WTC11 (cell line): ENCODE measurements around the gene ID3.

Experiments
- CTCF ChIP-seq: fragments of 200-600 bp; IDR thresholded peaks from 2 replicates; pipeline ENCODE4 v1.8.0; 2022; ENCODE audit warnings: antibody characterized with exemption
- ESRRA ChIP-seq: sonication (generic); formaldehyde crosslinking; IDR thresholded peaks from 2 replicates; pipeline ENCODE4 v1.8.1; 2022; ENCODE audit warnings: mild to moderate bottlenecking, missing genetic modification reagents, borderline replicate concordance
- HMGXB4 ChIP-seq: sonication (generic); formaldehyde crosslinking; IDR thresholded peaks from 2 replicates; pipeline ENCODE4 v1.8.1; 2023; ENCODE audit warnings: mild to moderate bottlenecking, moderate library complexity, missing genetic modification reagents
- ZBTB21 ChIP-seq: sonication (generic); formaldehyde crosslinking; IDR thresholded peaks from 2 replicates; pipeline ENCODE4 v1.8.1; 2023; ENCODE audit warnings: mild to moderate bottlenecking, missing genetic modification reagents, borderline replicate concordance

GRCh38 chr1:23575226-23575810 lies 16.0 kb upstream of the ID3 start:
- TF ChIP-seq CTCF: no peak
- no peak for TF ChIP-seq HMGXB4
- TF ChIP-seq ESRRA (CRISPR knock-in tag): no peak
- TF ChIP-seq ZBTB21 (CRISPR knock-in tag): no peak
